AG20443 (cell line): ENCODE results near the gene CIAO2A.
"Not testable (repeated sequence)": the region's sequence is repeated elsewhere in the genome, so short reads cannot be mapped to it uniquely, and the experiment has no call there.

Experiments used
- DNase-seq: peaks from one replicate; pipeline ENCODE4 v3.0.0; 2012; ENCODE audit warnings: low spot score, mixed read lengths

CIAO2A gene

DNA sequence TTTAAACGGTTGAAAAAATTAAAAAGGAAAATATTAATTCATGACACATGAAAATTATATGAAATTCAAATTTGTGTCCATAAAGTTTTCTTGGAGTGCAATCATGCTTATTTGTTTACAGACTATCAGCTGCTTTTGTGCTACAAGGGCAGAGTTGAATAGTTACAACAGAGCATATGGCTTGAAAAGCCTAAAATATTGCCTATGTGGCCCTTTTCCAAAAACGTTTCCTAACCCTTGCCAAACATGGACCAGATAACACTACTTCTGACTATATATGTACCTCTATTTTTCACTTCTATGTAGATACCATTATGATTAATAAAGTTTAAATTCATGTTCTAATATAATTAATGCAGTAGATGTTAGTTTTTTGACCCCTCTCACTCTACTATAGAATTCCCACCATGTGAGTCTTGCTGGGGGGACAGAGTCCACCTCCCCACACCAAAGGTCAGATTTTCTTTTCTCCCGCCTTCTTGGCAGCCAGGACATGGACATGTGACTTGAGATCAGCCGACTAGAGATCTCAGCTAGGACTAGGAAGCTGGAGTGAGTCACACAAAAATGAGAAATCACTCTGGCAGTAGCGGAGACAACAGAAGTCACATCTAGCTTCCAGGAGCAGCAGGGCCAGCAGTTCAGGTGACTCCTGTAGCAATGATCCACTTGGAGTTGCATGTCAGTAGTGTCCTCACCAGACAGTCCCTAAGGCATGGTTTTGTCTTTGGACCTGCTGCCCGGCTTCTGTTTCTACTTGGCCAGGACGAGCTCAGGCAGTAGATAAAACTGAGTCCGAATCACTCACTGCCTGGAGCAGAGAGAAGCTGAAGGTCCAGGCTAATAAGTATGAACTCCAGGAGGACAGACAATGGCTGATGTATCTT is 22.4 kb downstream of the CIAO2A start:
- peak; percentile 88 for DNase-seq

DNA sequence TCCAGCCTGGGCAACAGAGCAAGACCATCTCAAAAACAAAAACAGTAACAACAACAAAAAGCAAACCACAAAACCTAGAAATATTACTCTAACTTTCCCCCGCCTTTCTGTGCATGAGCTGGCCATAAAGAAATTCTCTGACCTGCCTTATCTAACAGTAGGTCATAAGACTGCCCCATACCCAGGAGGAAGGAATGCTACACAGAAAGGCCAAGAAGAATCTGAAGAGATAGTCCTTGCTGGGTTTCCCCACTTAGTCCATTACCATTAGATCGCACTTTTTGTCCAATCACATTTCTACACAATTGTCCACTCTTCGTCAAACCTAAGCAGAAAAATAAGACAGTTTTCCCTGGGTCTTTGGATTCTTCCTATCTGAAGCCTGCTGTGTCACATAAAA is 23.5 kb downstream of the CIAO2A start:
- DNase-seq = no peak

DNA sequence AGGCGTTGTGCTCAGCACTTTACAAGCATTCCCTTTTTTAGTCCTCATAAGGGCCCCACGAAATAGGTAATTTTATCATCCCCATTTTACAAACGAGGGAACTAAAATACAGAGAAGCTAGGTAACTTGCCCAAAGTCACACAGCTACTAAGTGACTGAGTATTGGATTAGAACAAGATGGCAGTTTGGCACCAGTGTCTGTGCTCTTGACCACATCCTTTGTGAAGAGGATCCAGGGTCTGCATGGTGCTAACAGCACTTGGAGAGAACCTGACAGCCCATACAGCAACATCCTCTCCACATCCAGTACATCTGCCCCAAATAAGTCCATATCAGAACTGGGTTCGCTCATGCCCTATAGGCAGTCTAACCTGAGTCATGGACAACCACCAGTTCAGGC is 25.5 kb downstream of the CIAO2A start:
- no peak for DNase-seq

DNA sequence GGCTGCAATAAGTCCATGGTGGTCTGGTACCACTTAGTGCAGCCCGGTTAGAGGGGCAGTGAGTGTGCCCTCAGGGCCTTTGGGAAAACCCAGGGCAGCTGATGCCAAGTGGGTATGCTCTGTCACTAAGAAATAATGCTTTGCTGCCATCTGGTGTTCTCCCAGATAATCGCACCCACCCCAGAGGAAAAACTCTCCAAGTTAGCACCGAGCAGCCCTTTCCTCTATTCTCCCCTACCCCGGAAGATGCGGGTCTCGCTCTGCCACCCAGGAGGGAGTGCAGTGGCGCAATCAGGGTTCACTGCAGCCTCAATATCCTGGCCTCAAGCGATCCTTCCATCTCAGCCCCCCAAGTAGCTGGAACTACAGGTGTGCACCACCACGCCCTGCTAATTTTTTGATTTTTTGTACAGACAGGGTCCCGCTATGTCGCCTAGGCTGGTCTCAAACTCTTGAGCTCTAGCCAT is 26.0 kb downstream of the CIAO2A start:
- DNase-seq = peak; percentile 80

DNA sequence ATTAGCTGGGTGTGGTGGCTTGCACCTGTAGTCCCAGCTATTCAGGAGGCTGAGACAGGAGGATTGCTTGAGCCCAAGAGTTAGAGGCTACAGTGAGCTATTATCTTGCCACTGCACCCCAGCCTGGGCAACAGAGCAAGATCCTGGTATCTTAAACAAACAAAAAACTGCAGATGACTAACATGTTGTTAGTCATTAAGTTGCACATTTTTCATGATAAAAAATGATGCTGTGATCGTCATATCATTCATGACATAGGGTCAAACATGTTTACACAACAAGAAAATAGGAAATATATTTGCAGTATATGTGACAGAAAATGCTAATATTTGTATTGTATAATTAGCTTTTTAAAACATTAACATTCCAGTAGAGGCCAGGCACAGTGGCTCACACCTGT is 27.2 kb downstream of the CIAO2A start:
- no peak for DNase-seq

DNA sequence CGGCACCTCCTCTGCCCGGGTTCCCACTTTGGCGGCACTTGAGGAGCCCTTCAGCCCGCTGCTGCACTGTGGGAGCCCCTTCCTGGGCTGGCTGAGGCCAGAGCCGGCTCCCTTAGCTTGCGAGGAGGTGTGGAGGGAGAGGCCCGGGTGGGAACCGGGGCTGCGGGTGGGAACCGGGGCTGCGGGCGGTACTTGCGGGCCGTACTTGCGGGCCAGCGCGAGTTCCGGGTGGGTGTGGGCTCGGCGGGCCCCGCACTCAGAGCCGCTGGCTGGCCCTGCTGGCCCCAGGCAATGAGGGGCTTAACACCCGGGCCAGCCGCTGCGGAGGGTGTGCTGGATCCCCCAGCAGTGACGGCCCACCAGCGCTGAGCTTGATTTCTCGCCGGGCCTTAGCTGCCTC is 32.9 kb downstream of the CIAO2A start:
- DNase-seq = no peak

DNA sequence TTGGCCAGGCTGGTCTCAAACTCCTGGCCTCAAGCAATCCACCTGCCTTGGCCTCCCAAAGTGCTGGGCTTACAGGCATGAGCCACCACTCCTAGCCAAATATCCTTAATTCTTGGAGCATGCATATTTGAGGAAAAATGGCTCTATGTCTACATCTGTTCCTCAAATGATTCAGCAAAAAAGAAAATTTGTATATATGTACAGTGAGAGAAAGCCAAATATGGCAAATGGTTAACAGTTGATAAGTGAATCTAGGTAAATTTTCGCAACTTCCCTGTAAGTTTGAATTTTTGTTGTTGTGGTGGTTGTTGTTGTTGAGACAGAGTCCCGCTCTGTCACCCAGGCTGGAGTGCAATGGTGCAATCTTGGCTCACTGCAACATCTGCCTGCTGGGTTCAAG is 34.5 kb downstream of the CIAO2A start:
- not testable (repeated sequence) for DNase-seq

DNA sequence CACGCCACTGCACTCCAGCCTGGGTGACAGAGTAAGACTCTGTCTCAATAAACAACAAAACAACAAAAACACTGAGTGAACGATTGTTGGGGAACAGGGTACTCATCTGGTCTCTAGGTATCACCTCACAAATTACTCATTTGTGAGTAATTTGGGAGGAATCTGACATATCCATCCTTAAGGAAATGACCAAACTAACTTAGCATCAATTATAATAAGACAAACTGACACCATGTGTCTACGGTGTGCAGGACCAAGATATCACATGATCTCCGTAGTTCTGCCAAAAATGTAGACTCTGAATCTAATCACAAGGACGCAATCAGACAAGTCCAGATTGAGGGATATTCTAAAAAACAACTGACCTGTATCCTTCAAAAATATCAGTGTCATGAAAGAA is 35.4 kb downstream of the CIAO2A start:
- no peak for DNase-seq

DNA sequence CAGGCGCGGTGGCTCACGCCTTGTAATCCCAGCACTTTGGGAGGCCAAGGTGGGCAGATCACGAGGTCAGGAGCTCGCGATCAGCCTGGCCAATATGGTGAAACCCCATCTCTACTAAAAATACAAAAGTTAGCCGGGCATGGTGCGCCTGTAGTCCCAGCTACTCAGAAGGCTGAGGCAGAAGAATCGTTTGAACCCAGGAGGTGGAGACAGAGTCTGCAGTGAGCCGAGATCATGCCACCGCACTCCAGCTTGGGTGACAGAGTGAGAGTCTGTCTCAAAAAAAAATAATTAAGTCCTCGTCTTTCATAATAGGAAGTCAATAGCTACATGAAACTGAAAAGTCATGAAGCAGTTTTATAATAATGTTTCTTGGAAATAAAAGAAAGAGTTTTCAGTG is 40.0 kb downstream of the CIAO2A start:
- DNase-seq = not testable (repeated sequence)

DNA sequence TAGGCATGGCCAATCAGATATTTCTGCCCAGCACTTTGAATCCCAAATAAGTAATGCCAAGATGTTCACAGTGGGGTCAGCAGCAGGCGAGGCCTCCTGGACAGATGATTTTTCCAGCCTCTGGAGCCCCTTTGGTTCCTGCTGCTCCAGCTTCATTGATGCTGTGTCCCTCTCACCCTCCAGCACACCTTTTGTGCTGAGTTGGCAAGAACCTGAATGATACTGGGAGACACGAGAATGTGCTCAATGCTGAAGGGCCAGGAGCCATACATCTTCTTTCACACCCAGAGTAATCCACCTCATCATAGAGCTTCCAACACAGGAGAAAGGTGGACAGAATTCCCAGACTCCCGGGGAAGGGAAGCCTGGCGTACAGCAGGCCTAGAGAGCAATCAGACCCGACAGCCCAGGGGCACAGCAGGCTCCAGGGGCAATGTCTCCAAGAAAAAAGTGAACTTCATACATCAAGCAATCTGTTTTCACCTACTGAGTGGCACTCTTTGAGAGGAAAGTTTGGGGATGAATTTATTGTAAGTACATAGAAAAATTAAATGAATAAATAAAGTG is 40.6 kb downstream of the CIAO2A start:
- DNase-seq = no peak

DNA sequence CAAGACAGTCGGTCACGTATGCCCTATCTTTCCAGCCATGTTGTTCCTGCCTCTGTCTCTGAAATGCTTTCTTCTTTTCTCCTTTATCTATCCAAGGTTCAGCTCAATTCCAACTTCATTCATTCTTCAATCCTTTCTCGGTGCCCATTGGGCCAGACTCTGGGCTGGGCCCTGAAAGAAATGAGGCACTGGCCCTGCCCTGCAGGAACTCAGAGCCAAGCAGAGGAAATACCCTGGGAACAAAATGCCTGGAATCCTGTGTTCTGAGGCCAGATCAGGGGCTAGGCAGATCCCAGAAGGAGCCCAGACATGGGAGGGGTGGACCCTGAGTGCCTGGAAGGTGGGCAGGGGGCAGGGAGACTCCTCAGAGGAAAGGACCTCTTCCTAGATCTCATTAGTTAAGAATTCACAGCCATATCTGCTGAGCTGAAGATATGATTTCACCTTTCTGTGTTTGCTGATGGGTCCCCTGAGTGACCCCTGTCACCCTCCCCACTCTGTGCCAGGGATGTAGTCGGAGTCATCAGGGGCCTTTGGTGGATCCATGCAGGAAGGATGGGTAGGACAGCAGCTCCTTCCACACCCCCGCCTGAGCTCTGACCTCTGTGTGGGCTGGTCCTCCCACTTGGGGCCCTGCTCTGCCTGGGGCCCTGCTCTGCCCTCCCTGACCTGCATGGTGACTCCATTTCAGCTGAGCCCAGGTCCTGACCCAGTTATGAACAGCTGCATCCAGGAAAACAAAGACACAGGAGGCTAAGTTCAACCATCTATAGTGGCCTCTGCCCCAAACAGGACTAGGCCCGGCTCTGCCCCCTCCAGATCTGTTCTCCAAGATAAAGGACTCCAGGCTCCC is 42.0 kb downstream of the CIAO2A start:
- DNase-seq = no peak

DNA sequence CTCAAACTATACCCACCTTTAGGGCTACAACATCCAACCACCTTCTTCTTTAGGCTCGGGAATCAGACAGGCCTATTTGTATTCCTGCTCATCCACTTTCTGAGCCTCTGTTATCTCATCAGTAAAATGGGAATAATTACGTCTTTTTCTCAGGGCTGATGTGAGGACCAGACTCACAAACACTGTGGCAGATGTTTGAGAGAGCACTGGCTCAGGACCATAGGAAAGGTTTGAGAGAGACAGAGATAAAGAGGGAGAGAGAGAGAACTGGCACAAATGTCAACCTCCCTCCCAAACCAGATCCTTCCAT is 42.6 kb downstream of the CIAO2A start:
- no peak for DNase-seq

DNA sequence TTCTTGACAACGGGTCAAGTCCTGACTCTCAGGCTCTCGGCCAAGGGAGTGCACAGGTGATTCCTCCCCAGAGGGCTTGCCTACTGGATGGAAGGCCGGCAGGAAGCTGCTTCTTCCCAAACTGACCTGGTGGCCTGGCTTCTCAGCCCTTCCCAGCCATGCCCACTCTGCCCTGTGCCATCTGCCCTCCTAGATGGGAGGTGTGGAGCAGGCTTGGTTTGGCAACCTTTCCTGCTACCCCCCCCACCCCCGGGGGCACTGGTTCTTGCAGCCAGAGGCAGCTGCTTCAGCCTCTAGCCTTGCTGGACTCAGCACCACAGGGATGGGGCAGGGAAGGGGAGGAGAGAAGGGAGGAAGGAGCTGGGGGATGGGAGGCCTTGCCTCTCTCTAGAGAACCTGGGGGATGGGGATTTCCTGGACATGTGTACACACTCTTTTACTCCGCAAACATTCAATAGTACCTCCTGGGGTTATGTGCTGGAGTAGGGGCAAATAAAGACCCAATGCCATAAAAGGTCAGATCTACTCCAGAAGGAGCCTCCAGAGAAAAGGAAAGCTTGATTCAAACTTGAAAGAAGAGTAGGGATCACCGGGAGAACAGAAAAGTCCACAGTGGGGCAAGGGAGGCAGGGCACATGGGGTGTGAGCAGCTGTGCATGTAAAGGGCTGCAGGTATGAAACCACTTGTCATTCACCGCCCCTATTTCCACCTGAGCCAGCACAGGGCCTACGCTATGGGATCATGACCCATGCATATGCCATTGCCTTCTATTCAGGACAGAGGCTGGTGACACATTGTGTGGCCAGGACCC is 43.2 kb downstream of the CIAO2A start:
- DNase-seq = no peak

DNA sequence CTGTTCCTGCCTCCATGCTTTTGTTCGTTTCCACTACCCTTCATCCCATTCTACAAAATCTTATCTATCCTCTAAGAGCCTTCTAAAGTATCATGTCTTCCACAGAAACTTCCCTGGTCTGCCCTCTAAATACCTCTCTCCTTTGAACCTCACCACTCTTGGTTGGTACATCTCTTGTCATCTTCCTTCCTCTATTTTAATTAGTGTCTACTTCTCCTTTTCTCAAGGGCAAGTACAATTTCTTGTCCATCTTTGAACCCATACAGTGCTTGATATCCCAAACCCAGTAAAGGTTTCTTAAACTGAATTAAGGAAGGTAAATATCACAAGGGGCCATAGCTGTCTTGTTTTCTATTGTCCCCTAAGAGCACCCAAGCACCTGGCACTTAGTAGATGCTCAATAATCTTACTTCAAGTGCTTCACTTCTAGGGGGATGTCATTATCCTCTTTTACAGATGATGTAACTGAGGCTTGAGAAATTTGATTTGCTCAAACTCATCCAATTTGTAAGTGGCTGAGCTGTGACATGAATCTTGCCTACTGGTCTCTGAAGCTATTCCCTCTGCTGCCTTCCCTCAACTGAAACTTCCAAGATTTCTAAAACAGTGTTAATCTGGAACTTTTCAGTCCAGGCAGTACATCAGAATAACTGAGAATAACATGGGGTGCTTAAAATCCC is 44.7 kb downstream of the CIAO2A start:
- no peak for DNase-seq

DNA sequence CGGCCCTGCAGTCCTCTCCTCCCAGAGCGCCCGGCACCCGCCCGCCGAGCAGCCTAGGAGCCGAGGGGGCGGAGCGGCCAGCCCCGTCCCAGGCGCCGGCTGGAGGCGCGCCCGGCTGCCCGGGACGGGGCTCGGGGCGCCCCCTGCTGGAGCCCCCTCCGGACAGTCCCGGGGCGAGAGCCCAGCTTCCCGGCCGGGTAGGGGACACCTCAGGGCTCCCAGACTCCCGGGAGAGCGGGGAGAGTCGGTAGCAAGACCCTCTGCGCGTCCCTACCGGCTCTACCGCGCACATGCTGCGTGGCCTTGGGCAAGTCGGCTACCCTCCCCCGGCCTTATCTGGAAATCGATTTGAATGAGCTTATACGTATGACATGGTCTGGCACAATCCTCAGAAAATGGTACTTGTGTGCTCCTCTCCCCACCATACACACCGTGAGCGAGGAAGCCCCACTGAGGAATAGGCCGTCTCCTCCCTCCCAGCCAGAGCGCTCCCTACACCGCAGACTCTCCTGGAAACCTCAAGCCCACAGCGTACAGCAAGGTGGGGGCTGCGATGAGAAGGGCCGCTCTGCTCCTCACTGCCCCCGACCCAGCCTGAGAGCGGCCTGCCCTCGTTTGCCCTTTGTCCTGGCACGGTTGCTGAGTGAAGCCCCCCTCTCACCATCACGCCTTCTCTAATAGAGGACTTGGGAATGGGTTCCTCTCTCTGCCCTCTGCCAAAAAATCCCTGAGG is 47.1 kb downstream of the CIAO2A start, which contains the start of gene DAPK2:
TSS of gene DAPK2 (minus strand) at position 65 of the 733 bp plus-strand sequence. CDS start 6,224 bp downstream, outside the sequence.
- DNase-seq = peak; percentile 97

DNA sequence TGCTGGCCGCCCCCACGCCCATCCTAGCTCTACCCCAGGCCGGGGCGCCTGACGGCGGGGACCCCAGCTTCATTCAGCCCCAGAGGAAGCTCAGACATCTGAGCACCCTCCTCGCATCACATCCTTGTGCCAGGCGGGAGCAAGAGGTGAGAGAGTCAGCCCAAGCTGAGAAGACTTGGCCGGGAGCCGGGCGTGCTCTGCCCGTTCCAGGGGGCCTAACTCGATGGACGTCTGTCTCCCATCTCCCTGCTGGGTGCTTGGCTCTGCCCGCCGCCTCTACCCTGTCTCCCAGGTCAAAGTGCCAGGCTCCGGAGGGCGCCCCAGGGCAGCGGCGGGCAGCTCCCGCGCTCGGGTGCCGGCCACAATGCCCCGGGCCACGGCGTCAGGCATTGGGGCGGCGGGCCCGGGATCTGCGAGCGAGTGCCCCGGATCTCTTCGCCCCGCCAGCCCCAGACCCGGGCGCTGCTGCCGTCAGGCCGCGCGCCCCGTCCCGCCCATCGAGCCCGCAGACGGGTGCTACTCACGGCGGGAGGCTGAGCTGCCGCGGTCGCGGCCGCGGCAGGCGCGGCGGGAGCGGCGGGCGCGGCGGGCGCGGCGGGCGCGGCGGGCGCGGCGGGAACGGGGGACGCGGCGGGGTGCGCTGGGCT is 47.7 kb downstream of the CIAO2A start:
- no peak for DNase-seq

DNA sequence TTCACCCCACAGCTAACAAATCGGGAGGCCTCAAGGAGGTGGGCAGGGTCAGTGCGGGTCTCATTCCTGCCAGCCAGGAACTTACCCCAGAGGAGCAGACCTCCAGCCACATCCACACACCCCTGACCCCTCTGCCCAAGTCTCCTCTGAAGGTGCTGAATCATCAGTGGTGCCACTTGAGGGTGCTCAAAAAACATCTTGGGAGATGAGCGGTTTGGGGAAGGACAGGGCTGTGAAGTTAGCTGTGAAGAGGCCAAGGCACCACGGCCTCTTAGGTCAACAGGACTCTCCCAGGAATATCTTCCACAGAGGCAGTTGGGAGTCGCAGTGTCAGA is 48.6 kb downstream of the CIAO2A start:
- no peak for DNase-seq

DNA sequence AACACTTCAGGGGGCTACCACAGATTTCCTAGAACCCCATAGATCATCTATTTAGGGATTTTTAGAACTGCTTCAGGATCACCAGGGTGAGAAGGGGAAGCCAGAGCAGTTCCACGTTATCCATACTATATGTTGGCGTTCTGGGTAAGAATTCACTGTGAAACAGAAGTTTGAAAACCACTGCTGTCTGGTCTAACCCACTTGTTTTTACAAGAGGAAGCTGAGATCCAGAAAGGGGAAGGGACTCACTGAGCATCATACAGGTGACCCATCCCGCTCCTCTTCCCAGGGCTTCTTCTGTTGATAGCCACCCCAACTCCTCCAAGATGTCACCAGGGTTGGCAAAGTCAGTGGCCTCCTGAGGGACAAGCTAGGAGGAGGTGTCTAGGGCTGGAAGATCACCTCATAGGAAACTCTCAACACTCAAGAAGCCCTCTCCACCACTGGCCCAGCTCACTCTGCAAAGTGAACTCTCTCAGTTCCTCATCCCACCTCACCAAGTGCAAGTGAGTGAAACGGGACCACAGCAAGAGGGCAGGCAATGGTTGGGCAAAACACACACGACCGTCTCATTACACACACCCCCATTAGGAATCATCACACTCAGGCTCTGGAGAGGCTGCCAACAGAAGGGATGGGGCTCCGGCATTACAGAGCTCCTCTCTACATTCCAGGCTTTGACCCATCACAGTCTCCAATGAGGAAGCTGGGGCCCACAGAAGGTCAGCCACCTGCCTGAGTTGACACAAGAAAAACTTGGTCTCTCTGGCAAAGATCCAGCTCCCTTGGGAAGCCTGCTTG is 49.1 kb downstream of the CIAO2A start:
- no peak for DNase-seq

DNA sequence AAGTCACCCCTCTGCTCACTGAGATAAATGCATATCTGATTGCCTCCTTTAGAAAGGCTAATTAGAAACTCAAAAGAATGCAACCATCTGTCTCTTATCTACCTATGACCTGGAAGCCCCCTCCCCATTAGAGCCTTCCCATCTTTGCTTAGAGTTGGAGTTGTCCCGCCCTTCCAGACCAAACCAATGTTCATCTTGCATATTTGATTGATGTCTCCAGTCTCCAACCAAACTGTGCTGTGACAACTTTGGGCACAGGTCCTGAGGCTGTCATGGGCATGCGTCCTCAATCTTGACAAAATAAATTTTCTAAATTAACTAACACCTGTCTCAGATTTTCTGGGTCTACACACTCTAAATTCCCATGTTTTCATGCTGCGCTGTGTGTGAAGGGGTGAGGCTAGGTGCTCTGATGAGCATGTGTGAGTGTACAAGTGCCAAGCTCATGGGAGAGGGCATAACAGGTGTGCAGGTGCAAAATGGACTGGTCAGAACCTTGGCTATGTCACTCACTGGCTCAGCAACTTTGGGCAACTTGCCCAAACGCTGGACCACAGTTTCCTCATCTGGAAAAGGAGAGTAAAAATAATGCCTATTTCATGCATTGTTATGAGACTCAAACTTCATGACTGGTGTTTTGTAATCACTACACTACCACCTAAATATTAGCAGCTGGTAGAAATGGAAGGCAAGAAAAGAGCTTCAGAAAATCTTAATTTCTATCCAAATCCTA is 54.6 kb downstream of the CIAO2A start:
- DNase-seq = no peak
